HG03139 (cell line): Measurements from ENCODE around the gene PSORS1C1.
"Not testable (repeated sequence)": the region's sequence is repeated elsewhere in the genome, so short reads cannot be mapped to it uniquely, and the experiment has no call there.

Source experiments
- ATAC-seq: cut with Tn5 transposase; IDR thresholded peaks from one replicate; pipeline ENCODE4 v1.9.1; 2021; ENCODE audit not compliant: unreplicated experiment

Gene PSORS1C1, protein sequence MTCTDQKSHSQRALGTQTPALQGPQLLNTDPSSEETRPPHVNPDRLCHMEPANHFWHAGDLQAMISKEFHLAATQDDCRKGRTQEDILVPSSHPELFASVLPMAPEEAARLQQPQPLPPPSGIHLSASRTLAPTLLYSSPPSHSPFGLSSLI

DNA sequence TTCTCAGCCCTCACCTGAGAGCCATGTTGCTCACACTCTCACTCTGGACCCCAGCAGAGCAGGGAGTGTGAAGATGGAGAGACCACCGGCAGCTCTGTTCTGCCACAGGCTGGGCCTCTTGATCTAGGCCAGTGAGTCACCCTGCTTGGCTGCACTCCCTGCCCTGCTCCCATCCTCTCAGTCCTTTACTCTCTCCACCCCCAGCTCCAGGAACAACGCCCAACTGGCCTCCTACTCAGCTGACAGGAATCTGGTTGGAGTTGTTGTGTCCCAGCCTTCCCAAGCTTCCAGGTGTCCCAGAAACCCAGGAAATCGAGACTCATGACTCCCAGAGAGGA is at the start of gene PSORS1C1:
TSS of gene PSORS1C1 (plus strand) at position 260 of the 338 bp plus-strand sequence. CDS start 14,833 bp downstream, outside the sequence.
- ATAC-seq = no peak

DNA sequence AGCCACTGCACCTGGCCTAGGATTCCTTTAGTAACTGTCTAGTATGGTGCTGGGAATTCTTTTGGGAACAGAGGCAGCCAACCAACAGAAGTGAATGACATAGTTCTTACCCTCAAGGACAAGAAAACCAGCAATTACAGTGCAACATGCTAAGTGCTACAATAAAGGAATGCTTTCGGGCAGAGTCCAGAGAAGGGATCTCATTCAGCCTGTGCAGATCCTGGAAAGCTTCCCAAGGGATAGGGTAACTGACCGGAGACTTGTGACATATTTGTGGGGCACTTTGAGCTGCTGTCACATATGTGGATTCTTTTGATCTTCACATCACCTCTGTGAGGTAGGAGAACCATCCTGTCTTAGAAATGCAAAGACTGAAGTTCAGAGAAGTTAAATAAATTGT is 49.0 kb upstream of the PSORS1C1 start:
- no peak for ATAC-seq

DNA sequence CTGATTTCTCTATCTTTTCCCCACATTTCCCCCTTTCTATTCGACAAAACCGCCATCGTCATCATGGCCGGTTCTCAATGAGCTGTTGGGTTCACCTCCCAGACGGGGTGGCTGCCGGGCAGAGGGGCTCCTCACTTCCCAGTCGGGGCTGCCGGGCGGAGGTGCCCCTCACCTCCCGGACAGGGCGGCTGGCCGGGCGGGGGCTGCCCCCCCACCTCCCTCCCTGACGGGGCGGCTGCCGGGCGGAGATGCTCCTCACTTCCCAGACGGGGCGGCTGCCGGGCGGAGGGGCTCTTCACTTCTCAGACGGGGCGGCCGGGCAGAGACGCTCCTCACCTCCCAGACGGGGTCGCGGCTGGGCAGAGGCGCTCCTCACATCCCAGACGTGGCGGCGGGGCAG is 47.6 kb upstream of the PSORS1C1 start:
- ATAC-seq = not testable (repeated sequence)

DNA sequence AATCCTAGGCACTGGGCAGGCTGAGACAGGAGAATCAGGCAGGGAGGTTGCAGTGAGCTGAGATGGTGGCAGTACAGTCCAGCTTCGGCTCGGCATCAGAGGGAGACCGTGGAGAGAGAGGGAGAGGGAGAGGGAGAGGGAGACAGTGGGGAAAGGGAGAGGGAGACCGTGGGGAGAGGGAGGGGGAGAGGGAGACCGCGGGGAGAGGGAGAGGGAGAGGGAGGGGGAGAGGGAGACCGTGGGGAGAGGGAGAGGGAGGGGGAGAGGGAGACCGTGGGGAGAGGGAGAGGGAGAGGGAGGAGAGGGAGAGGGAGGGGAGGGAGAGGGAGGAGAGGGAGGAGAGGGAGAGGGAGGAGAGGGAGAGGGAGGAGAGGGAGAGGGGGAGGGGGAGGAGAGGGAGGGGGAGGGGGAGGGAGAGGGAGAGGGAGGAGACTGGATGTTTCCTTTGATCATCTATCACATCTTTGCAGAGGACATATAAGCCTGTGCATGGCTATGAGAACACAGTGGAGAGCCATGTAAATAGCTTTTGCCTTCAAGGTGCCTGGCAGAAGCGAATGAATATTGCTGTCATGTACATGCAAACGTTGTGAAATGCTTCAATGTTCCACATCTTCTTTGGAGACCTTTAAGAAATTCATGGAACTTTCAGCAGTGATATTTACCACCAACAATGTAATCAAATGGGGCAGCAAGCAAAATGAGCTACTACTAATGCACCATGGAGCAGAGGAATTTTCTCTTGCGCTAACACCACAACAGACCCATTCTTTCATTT is 46.5 kb upstream of the PSORS1C1 start:
- ATAC-seq = not testable (repeated sequence)

DNA sequence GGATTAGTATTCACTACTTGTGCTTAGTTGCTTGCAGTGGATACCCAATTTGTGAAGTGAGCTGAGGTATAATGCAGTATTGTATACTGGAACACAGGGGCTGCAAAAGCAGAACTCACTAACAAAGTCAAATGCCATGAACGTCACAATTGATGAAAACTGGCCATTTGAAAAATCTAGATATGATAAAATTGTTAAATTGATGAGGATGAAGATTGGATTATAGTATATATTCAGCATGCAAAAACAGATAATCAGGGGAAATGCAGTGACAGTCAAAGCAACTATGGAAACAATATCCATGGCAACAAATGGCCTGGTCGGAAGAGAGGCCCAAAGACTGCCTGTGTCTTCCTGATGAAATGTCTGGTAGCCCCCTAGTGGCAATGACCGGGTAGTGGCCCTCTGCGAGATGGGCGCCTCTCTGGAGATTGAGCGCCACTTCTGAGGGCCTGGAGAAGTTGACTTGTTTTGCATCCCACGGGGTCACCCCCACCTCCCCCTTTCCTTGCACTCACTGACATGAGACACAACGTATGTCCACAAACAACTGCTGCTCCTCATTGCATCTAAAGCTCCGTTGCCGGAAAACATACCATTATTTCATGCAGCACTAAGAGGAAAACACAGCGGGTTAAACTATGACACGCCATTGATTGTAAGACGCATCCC is 45.8 kb upstream of the PSORS1C1 start:
- ATAC-seq = no peak

DNA sequence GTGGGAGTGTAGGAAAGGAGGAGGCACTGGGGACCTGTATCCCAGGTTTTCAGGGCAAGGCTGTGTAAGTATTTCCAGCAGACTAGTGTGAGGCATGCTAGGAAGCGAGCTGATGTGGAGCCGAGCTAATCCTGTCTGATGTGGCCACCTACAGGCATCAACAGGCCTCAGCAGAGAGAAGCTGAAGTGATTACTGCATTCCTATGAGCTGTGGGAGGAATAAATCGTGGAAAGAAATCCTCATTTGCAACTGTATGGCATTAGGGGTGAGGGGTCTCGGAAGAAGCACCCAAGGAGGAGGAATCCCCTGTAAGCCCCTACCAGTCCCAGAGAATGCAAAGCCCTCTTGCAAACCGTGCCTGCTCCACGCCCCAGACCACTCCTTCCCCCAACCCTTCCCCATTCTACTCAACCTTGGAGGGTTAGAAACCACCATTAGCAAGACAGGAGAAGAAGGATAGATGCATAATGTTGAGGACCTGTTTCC is 43.8 kb upstream of the PSORS1C1 start:
- ATAC-seq = no peak

DNA sequence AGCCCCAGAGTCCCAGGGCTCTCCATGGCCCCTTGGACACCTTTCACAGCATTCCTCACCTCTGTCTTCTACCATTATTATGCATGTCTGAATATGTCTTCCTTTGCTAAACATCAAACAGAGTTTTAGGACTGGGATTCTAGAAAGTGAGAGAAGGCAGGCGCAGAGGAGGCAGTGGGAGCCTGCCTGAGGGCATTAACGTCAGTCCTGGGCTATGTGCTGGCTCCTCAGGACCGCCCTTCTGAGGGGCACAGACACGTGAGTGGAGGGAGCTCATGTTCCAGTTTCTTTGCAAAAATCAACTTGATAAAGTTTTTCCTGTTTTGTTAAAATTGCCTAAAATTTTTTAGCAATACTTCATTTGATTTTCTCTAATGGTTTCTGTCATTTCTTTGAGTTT is 40.2 kb upstream of the PSORS1C1 start:
- no peak for ATAC-seq

DNA sequence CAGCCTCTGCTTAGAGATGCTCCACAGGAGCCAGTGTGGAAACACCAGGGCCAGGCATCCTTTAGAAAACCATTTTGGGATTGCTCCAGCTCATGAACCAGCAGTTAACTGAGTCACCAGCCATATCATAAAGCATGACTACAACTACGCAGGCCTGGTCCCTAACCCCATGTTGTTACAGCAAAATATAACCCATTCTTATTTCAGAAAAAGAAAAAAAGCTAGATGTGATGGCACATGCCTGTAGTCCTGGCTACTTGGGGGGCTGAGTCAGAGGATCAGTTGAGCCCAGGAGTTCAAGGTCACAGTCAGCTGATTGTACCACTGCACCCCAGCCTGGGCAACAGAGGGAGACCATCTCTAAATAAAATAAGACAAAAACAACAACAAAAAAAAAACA is 39.1 kb upstream of the PSORS1C1 start:
- no peak for ATAC-seq

DNA sequence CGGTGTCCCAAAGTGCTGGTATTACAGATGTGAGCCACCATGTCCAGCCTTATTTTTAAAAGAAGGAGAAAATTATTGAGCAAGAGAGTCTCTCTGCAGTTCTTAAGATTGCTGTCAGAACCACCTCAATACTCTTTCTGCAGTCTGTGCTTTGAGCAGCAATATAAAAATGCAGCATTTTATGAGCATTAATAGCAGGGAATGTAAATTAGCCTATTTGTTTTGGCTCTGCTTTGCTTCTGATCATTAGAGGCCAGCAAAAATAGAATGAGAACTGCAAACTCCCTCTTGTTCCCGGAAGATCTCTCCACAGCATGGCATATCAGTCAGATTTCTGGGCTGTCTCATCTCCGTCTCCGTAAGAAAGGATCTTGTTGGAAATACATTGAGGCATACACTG is 38.0 kb upstream of the PSORS1C1 start:
- ATAC-seq = no peak

DNA sequence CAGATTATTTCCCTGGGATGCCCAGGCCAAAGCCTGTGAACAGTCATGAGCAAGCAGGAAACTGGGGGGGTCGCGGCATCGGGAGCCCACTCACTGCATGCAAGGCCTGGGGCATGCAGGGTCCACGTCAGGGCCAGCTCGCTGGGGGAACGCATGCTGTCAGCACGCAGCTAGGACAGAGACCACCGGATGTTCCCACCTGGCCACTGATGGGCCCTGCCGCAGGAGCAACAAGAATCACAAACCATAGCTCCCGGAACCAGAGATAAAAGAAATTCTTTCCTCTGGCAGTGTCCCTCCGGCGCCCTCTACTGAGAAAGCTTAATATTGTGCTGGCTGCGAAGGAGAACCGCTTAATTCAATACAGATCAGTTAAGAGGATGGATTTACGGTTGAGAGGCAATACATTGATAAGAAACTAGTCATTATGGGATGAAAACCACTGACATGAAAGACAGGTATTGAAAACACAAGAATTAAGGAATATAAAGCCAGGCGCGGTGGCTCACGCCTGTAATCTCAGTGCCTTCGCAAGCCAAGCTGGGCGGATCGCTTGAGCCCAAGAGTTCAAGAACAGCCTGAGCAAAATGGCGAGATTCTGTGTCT is 34.8 kb upstream of the PSORS1C1 start:
- no peak for ATAC-seq

DNA sequence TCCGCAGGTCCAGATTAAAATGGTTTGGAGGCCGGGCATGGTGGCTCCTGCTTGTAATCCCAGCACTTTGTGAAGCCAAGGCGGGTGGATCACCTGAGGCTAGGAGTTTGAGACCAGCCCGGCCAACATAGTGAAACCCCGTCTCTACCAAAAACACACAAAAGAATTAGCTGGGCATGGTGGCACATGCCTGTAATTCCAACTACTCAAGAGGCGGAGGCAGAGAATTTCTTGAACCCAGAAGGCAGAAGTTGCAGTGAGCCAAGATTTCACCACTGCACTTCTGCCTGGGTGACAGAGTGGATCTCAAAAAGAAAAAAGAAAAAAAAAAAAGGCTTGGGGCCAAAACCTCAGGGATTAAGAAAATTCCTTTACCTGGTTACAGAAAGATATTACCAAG is 32.7 kb upstream of the PSORS1C1 start:
- no peak for ATAC-seq

DNA sequence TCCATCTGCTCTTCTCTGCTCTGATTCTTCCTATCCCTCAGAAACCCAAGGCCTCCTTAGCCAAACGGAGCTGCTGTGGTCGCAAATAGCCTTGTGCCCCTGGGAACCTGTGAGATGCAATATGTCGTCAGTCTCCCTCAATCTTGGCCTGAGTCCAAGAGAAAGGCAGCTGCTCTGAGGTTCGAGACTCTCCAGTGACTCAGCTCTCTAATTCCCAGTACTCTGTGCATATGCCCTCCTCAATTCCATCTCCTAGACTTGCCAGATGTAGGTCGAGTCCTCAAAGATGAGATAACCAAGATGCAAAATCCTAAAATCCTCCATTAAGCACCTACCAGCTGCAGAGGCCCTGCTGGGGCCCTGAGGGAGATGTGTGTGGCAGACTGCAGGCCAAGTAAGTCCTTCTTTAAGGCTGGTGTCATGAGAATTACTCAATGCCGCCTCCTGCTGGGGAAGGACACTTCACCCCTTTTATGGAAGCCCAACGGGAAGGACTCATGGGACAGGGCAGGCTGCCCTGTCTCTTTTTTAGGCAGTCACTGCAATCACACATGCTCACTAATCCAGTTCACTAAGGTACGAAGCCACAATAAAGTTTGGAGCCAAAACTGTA is 30.8 kb upstream of the PSORS1C1 start:
- no peak for ATAC-seq

DNA sequence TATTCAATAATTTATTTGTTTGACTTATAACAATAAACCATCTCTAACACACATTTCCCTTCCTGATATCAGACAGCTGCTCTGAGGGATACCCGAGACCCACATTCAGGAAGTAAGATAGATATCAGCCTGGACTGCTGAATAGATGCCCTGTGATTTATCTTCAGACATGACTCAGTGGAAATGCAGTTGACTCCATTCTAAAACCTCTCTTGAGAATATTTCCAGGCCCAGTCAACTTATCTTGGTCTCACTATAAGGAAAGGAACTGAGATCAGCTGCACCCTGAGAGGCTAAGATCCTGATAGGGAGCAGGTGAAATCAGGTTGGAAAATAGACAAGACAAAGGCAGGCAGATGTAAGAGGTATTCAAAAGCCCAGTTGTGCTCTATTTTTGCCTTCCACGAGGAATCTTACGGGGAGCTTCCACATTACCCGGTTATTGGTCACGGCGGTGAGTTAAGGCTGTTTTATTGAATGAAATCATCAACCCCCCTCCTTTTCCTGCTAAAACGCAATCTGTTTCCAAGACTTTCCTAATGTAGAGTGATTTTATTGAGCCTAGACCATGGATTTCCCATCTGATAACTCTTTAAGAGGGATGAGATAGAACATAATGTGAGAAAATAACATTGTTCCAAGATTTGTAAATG is 27.7 kb upstream of the PSORS1C1 start:
- no peak for ATAC-seq

DNA sequence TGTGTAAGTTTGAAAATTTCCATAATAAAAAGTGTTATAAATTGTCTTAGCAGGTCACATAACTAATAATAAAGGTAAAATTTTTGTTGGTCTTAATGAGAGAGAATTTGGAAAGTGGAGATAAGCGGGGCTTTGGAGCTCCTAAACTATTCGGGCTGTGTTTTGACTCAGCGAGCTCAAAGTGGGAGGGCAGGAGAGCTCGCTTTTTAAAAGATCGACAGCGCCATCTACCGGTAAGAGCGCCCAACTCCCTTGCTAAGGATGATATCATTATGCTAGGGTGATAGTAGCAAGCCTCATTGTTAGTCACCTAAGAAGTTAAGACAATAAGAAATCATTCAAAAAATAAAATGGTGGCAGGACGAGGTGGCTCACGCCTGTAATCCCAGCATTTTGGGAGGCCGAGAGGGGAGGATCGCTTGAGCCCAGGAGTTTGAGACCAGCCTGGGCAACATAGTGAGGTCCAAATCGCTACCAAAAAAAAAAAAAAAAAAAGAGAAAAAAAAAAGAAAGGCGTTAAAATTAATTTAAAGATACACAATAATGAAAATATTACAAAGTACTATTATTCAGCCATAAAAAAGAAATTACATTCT is 27.0 kb upstream of the PSORS1C1 start:
- no peak for ATAC-seq

DNA sequence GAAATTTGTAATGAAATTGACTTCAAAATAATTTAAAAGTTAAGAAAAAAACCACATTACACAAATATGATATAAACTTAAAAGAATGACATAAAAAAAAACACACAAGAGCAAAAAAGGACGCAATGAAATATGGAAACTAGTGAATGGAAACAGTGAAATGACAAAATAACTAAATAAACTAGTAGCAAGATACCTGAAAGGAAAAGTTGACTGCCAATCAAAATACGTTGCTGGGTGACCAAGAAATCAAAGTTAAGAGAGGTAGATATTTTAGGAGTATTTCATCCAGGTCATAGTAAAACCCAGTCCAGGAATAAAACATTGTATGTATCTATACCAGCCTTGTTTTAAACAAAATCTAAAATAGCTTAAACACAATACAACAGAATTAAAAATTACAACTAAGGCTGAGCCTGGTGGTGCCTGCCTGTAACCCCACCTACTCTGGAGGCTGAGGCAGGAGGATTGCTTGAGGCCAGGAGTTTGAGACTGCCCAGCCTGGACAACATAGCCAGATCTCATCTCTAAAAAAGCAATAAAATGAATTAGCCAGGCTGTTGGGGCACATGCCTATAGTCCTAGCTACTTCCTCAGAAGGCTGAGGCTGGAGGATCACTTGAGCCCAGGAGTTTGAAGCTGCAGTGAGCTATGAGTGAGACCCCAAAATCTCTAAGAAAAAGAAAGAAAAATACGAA is 24.2 kb upstream of the PSORS1C1 start:
- no peak for ATAC-seq

DNA sequence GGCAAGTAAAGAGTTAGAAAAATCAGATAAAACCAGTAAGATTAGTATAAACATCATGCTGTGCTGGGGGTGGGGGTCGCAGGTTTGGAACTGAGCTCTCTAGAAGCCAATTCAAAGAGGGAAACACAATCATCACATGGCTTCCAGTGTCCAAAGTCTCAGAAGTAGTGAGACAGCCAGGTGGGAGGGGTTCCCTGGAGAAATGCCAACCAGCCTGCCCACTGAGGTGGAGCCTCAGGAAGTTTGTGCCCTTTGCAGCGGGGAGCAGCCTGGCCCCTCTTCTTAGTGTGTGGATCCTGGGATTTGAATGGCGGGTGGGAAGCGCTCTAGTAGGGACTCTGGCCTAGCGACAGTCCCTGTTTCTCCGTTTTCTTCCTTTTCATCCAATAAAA is 23.6 kb upstream of the PSORS1C1 start:
- no peak for ATAC-seq

DNA sequence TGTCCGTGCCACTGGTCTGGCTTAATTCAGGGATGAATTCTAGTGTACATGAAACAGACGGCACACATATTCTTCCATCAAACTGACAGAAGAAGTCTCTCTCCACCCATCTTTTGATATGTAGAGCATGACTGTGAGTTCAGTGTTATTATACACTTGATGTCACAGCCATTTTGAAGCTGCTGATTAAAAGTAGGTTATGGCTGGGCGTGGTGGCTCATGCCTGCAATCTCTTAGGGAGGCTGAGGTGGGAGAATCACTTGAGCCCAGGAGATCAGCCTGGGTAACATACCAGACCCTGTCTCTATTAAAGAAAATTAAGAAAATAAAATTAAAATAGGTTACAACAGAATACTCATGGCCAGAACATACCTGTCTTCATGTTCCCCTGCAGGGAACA is 22.9 kb upstream of the PSORS1C1 start:
- ATAC-seq = no peak

DNA sequence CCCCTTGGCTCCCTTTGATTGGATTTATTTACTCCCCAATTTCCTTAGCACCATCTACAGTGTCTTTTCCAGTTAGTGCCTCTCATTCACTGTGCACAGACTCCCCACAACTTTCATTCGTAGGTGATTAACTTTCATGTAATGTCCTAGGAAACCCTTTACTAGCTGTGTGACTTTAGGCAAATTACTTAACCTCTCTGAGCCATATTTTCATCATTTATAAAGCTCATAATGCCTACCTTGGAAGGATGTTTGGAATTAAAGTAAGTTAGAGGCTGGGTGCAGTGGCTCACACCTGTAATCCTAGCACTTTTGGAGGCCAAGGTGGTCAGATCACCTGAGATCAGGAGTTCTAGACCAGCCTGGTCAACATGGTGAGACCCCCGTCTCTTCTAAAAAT is 22.4 kb upstream of the PSORS1C1 start:
- no peak for ATAC-seq

DNA sequence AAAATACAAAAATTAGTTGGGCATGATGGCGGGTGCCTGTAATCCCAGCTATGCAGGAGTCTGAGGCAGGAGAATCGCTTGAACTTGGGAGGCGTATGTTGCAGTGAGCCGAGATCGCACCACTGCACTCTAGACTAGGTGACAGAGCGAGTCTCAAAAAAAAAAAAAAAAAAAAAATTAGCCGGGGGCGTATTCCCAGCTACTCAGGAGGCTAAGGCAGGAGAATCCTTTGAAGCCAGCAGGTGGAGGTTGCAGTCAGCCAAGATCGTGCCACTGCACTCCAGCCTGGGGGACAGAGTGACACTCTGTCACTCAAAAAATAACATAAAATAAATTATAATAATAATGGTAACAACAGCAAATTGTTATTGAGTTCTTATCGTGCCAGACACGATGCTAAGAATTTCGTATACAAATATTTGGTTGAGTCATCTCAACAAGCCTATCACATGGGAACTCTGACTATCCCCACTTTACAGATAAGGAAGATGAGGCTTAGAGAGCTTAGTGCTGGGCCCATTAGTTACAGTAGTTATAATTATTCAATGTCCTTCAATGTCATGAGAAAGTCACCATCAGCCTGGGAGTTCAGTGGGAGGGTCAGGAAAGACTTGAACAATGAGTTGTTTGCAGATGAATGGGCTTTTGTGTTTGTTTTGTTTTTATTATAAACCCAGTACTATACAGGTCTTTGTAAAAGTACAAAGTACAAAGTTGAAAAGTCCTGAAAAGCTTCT is 21.7 kb upstream of the PSORS1C1 start:
- ATAC-seq = no peak
